HUES6 (cell line): ENCODE results near the gene FAM24B.
"Not testable (repeated sequence)": the region's sequence is repeated elsewhere in the genome, so short reads cannot be mapped to it uniquely, and the experiment has no call there.

ENCODE experiments used
- H3K27ac ChIP-seq: 2 replicates; pipeline ENCODE4 v1.7.0; 2013; ENCODE audit warnings: low read depth, mild to moderate bottlenecking, low read length, inconsistent platforms
- H3K27me3 ChIP-seq: 2 replicates; pipeline ENCODE4 v1.6.1; 2013; ENCODE audit warnings: low read length; ENCODE audit not compliant: control insufficient read depth, insufficient read depth
- H3K36me3 ChIP-seq: 2 replicates; pipeline ENCODE4 v1.6.1; 2013; ENCODE audit warnings: low read length; ENCODE audit not compliant: control insufficient read depth, insufficient read depth
- H3K4me1 ChIP-seq: 2 replicates; pipeline ENCODE4 v1.6.1; 2013; ENCODE audit warnings: low read length; ENCODE audit not compliant: control insufficient read depth, insufficient read depth
- H3K4me3 ChIP-seq: 2 replicates; pipeline ENCODE4 v1.5.1; 2013; ENCODE audit warnings: low read depth, low read length
- H3K9ac ChIP-seq: one replicate; pipeline ENCODE4 v1.6.1; 2013; ENCODE audit warnings: mild to moderate bottlenecking, low read length
- H3K9me3 ChIP-seq: 2 replicates; pipeline ENCODE4 v1.6.1; 2013; ENCODE audit warnings: low read depth, low read length; ENCODE audit not compliant: control insufficient read depth, insufficient read depth

The FAM24B gene

GRCh38 chr10:122858042-122858441, 21.3 kb downstream of the FAM24B start:
- H3K4me1 ChIP-seq, H3K27me3 ChIP-seq, H3K9me3 ChIP-seq, H3K36me3 ChIP-seq, H3K27ac ChIP-seq, H3K9ac ChIP-seq, H3K4me3 ChIP-seq: not testable (repeated sequence)

GRCh38 chr10:122856902-122857301, 22.5 kb downstream of the FAM24B start:
- Histone ChIP-seq H3K9ac (no peak overlapping the region), H3K36me3 (peaks cover 6% of the 10 kb centered on the region; the same call in 1 of the 2 replicates), H3K4me1 (peaks cover 5% of the 10 kb centered on the region), H3K27ac (no peak overlapping the region), H3K9me3 (no peaks in the 10 kb centered on the region), H3K4me3 (no peak overlapping the region), H3K27me3 (no peaks in the 10 kb centered on the region)

GRCh38 chr10:122855745-122856144, 23.6 kb downstream of the FAM24B start:
- Histone ChIP-seq H3K4me1 (peaks cover 5% of the 10 kb centered on the region), H3K36me3 (peaks cover 6% of the 10 kb centered on the region; the same call in 1 of the 2 replicates), H3K27ac (no peak overlapping the region), H3K9ac (no peak overlapping the region), H3K4me3 (no peak overlapping the region), H3K27me3 (no peaks in the 10 kb centered on the region), H3K9me3 (no peaks in the 10 kb centered on the region)

GRCh38 chr10:122854648-122855047, 24.7 kb downstream of the FAM24B start:
- no peak overlapping the region for H3K9ac ChIP-seq
- no peaks in the 10 kb centered on the region for H3K27me3 ChIP-seq
- H3K4me1 ChIP-seq = peaks cover 5% of the 10 kb centered on the region
- H3K9me3 ChIP-seq = no peaks in the 10 kb centered on the region
- H3K4me3 ChIP-seq = no peak overlapping the region
- no peak overlapping the region for H3K27ac ChIP-seq
- peaks cover 6% of the 10 kb centered on the region; the same call in 1 of the 2 replicates for H3K36me3 ChIP-seq

DNA sequence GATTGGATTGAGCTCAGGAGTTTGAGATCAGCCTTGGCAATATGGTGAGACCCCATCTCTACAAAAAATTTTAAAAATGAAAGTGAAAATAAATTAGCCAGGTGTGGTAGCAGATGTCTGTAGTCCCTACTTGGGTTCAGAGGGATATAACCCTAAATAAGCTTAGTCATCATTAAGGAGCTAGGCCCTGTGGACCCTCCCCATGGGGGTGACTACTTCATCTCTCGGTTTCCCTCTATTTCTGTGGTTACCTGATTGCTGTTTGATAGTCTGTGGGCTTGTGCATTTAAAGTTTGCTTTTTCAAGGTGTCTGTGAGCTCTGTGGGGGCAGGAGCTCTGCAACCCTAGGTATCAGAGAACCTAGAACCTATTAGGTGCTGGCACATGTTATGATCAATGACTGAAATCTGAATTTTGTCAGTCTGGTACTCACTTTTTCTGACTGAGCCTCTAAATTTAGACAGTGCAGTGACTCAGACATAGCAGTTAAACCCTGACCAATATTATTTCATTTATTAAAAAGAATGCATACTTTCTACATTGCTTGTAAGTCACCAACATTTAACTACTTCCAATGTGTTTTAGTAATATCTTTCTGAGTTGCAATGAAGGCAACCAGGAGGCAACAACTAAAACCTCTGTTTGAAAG, 25.6 kb downstream of the FAM24B start:
- H3K27ac ChIP-seq = no peak overlapping the region
- peaks cover 6% of the 10 kb centered on the region; the same call in 1 of the 2 replicates for H3K36me3 ChIP-seq
- H3K4me1 ChIP-seq = peaks cover 5% of the 10 kb centered on the region
- no peak overlapping the region for H3K9ac ChIP-seq
- no peaks in the 10 kb centered on the region for H3K27me3 ChIP-seq
- H3K9me3 ChIP-seq = no peaks in the 10 kb centered on the region
- H3K4me3 ChIP-seq = no peak overlapping the region

DNA sequence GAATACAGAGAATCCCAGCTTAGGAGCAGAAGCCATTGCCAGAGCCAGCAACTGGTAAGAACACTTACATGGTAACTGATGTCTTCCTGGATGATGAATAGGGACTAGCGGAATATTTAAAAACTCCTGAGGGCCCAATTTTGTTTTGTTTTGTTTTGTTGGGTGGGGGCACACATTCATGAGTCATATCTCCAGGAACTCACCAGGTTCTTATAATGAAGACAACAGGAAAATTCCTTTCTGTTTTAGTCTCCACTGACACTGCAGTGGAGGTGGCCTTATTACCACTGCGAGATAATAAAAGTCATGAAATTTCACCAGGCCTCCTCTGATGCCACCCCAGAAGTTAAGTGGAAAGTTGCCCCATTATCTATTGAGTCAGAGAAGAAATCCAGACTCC, 27.1 kb downstream of the FAM24B start:
- Histone ChIP-seq H3K36me3 (peaks cover 8% of the 10 kb centered on the region; the same call in 1 of the 2 replicates), H3K9me3 (no peaks in the 10 kb centered on the region), H3K4me3 (no peak overlapping the region), H3K4me1 (peaks cover 5% of the 10 kb centered on the region), H3K27ac (no peak overlapping the region), H3K27me3 (no peaks in the 10 kb centered on the region), H3K9ac (no peak overlapping the region)

DNA sequence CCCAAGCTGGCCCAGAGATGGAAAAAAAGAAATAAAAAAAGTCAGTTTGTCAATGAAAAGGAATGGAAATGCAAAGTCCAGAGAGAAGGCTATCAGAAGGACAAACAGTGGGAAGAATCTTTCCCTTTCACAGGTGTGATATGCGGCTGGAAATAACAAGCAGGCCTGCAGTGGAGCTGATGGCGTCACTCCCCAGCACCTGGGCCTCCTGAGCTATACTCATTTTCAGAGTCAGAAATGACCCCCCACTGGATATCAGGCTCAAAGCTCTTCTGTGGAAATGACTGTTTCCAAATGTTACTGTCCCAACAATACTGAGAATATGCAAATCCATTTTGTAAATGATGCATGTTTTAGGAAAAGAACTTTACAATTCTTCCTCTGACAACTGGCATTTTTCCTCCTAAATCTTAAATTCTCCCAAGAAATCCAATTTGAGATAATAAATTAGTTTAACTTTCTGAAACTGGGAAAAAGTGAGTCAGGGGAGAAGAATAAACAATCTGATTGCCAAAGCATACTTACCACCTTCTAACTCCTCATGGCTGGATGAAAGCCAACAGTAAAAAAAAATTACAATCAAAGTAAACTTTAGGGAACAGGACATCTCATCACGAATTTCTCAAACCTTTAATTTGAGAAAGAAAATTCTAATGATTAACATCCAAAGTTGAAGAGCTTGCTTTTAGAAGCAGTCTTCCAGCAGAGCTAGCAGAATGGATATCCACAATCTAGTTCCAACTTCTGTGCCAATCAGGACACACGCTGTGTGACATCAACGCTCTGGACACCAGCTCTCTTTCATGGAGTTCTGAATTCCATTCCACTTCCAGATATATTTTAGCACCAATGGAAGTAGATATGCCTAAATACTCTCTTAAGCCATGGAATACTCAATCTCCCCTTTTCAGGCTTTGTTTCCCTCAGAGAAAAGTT, 28.4 kb downstream of the FAM24B start:
- no peak overlapping the region for H3K9ac ChIP-seq
- H3K4me1 ChIP-seq = peaks cover 4% of the 10 kb centered on the region
- H3K27me3 ChIP-seq = no peaks in the 10 kb centered on the region
- peaks cover 8% of the 10 kb centered on the region; the same call in 1 of the 2 replicates for H3K36me3 ChIP-seq
- no peak overlapping the region for H3K4me3 ChIP-seq
- H3K9me3 ChIP-seq = no peaks in the 10 kb centered on the region
- no peak overlapping the region for H3K27ac ChIP-seq

GRCh38 chr10:122849900-122850605, 29.3 kb downstream of the FAM24B start:
- Histone ChIP-seq H3K9ac (no peak overlapping the region), H3K9me3 (no peaks in the 10 kb centered on the region), H3K27me3 (no peaks in the 10 kb centered on the region), H3K4me3 (no peak overlapping the region), H3K36me3 (peaks cover 8% of the 10 kb centered on the region; the same call in 1 of the 2 replicates), H3K4me1 (peaks cover 8% of the 10 kb centered on the region), H3K27ac (no peak overlapping the region)

- no peak overlapping the region for H3K27ac ChIP-seq
- peaks cover 8% of the 10 kb centered on the region for H3K4me1 ChIP-seq
- no peaks in the 10 kb centered on the region for H3K27me3 ChIP-seq
- no peaks in the 10 kb centered on the region for H3K9me3 ChIP-seq
- peaks cover 8% of the 10 kb centered on the region; the same call in 1 of the 2 replicates for H3K36me3 ChIP-seq
- no peak overlapping the region for H3K9ac ChIP-seq
- H3K4me3 ChIP-seq = no peak overlapping the region
Measured at GRCh38 chr10:122849090-122849489, 30.3 kb downstream of the FAM24B start.

DNA sequence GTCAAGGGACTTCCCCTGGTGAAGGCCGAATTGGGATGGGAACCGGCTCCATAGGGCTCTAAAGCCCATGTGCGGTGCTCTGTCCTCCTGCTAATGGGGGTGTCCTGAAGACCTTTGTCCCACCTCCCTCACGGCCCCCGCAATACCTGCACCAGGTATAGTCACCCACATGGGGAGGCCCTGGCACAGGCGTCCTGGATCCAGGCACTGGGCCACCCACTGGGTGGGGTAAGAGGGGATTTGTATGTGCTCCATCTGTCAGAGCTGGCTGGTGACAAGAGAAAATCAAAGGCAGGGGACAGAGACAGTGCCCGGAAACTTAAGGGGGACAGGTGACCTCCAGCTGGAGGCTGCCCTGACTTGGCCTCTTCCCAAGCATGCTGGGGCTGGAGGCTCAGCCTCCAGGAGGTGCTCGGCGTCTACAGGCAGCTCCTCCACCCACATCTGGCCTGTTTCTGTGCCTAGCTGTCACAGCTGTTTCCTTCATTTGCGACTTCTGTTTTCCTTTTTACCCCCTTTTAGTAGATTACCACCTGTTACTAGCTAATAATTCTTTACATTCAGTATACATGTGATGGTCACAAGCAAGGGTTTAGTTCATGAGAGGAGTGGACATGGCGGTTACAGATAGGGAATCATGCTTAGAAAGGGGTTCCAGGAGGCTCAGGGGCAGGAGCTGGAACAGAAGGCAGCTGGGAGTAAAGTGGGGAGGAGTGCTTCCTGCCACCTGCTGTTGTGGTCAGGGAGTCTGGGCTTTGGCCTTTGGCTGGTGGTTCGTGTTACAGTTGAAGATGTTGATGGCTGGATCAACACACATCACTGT, 31.4 kb downstream of the FAM24B start:
- H3K36me3 ChIP-seq = peaks cover 3% of the 10 kb centered on the region; the same call in 1 of the 2 replicates
- no peak overlapping the region for H3K4me3 ChIP-seq
- no peak overlapping the region for H3K27ac ChIP-seq
- peaks cover 8% of the 10 kb centered on the region for H3K4me1 ChIP-seq
- H3K9me3 ChIP-seq = no peaks in the 10 kb centered on the region; the same call in 1 of the 2 replicates
- H3K9ac ChIP-seq = no peak overlapping the region
- no peaks in the 10 kb centered on the region for H3K27me3 ChIP-seq
